Measurements from ENCODE around the gene FICD.

FICD gene

DNA sequence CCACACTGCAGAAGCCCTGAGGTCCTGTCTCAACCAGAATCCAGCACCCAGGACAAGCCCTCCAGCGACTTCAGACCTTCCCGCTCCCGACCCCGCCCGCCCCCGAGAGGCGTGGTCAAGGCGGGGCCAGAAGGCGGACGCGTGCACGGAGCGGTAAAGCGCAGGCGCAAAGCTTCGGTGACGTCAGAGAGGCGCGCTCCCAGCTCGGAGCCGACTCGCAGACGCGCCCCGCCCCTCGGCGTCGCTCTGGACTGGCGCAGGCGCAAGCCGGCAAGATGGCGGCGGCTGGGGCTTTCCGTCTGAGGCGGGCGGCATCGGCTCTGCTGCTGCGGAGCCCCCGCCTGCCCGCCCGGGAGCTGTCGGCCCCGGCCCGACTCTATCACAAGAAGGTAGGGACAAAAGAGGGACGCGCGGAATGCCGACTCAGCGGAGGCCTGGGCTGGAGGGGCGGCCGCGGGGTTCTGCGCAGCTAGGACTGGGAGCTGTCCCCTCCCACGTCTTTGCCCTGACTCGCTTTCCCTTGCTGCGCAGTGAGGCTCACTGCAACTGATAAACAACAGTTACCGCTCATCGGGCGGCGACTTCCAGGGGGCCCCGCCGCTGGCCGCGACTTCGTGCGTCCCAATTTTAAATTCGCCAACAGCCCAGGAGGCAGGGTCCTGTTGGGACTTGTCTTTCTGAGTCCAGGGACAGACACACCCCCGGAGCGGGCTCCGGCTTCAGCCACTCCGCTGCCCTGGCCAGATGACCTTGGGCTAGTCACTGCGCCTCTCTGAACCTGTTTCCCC, 47.5 kb downstream of the FICD start, which contains the start of gene ISCU:
Gene ISCU, plus strand, starts transcription at position 249 of the 788 bp plus-strand sequence. Its CDS starts 27 bp downstream, at position 276.
- peak; percentile 96 to 100 (median 98) for DNase-seq
- intact Hi-C loops (cut with DNase I), result loop anchor here (1.0 to 5.0 kb wide), 4 partner anchors 45 to 530 kb away; partner anchors contain the start of genes ALKBH2 and FICD

DNA sequence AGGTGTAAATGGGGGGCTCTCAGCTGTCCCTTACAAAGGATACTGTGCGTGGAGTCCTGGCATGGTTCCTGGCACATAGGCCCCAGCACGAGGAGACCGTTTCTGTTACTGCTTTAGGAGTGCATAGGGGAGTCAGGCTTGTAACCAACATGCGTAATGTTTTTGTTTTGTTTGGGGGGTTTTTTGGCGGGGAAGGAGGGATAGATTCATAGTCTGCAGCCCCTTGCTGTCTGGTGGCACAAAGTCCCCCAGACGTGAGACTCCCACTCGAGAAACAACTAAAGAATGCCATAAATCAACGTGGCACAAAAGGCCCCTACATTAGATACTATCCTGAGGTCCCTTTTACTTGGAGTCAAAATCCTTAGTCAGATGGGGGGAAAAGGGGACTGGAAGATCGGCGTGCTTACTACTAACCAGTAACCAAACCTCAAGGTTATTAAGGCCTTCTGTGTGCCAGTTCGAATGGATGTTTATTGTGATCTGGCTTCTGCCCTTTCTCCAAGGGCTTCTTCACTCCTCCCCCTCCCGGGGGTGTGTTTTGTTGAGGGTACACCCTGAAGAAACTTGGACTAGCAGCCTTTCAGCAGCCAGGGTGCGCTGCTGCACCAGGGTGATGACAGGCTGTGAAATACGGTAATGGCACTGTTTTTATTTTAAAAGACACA, 48.2 kb downstream of the FICD start:
- intact Hi-C loops (cut with DNase I), result loop anchor here (1.0 to 5.0 kb wide), 4 partner anchors 46 to 529 kb away; partner anchors contain the start of genes ALKBH2 and FICD
- peak; percentile 63 to 97 (median 78) for DNase-seq

DNA sequence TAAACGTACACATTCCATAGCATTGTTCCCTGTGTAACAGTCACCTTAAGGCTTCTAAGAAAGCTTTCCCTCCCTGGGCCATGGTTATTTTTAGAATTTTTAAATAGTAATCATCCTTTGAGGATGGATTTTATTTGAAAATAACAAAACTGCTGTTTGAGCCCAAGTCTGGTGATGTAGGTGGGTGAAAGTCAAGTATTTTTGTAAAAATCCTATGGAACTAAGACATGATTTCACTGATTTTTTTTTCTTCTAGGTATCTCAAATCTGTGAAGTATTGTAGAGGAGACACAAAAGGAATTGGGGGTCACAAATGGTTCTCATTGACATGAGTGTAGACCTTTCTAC, 48.7 kb downstream of the FICD start:
- DNase-seq, result no peak
- intact Hi-C loops (cut with DNase I), result loop anchor here (1.0 to 5.0 kb wide), 5 partner anchors 46 to 529 kb away; partner anchors contain the start of genes ALKBH2 and FICD

DNA sequence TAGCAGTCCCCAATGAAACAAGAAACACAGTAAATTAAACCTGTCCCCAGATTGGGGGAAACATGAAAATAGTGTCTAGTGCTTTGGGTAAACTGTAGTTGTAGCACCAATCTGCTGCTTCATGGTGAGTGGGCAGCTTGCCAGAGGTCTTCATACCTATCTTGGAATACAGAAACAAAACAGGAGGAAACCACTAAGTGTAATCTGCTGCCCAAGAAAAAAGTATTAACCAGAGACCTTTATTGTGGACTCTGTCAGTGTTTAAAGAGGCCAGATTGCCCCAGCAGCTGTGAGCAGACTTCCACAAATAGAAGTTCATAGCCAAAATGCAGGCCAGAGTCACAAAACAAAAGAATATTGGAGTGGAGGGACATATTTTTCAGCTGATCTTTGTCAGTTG, 49.6 kb downstream of the FICD start:
- intact Hi-C loops (cut with DNase I), result loop anchor here (2.0 to 5.0 kb wide), 3 partner anchors 47 to 528 kb away; partner anchors contain the start of genes ALKBH2 and FICD
- no peak for DNase-seq

DNA sequence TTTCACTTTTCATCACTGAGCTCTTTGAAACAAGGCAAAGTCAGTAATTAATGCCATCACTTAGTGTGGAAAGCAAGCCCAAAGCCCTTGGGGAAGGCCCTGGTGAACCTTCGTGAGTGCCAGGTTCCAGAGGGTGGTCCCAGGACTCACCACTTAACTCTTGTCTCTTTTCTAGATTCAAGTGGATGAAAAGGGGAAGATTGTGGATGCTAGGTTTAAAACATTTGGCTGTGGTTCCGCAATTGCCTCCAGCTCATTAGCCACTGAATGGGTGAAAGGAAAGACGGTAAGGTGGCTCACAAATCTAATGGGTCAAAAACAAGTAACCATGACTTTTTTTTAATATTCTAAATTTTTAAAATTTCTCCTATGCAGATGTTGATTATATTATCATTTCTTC, 50.1 kb downstream of the FICD start:
- DNase-seq, result no peak
- intact Hi-C loops (cut with DNase I), result loop anchor here (2.0 kb wide), 1 partner anchor 386 kb away; no protein-coding TSS in a partner anchor

DNA sequence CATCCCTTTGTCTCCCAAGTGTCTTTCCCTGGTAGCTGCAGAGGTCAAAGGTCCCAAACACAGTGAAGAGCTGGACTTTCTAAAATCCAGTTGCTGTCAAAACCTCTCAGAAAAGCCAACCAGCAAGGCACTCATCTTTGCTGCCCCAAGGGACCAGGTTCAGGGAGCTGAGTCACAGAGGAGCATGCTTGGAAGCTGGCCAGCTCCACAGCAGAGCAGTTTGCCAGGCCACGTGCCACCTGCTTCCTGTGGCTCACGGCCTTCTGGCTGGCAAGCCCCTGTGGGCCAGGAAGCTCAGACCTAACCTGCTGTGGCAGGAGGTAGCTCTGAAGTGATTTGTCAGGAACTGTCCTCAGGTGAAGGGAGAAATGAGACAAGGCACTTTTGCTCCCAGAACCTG, 50.9 kb downstream of the FICD start:
- intact Hi-C loops (cut with DNase I), result loop anchor here (2.0 kb wide), 1 partner anchor 385 kb away; no protein-coding TSS in a partner anchor
- DNase-seq, result peak in 3 of 10 donors; percentile 40 to 90 (median 78)

DNA sequence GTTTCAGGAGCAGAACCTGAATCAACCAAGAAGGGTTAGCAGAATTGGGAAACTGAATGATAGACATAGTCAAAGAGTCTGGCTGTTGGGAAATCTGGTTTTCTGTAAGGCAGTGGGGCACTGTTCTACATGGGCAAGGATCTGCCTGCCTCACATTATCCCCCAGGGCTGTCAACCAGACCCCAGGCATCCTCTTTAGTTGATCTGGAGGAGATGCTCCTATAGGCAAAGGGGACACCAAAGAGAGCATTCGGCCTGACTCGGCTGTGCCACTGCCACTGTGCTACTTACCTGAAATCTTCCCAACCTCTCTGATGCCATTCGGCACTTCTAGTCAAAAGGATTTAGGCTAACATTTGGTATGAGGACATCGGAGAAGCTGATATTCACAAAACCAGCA, 51.4 kb downstream of the FICD start:
- DNase-seq, result no peak
- intact Hi-C loops (cut with DNase I), result no loop called here

DNA sequence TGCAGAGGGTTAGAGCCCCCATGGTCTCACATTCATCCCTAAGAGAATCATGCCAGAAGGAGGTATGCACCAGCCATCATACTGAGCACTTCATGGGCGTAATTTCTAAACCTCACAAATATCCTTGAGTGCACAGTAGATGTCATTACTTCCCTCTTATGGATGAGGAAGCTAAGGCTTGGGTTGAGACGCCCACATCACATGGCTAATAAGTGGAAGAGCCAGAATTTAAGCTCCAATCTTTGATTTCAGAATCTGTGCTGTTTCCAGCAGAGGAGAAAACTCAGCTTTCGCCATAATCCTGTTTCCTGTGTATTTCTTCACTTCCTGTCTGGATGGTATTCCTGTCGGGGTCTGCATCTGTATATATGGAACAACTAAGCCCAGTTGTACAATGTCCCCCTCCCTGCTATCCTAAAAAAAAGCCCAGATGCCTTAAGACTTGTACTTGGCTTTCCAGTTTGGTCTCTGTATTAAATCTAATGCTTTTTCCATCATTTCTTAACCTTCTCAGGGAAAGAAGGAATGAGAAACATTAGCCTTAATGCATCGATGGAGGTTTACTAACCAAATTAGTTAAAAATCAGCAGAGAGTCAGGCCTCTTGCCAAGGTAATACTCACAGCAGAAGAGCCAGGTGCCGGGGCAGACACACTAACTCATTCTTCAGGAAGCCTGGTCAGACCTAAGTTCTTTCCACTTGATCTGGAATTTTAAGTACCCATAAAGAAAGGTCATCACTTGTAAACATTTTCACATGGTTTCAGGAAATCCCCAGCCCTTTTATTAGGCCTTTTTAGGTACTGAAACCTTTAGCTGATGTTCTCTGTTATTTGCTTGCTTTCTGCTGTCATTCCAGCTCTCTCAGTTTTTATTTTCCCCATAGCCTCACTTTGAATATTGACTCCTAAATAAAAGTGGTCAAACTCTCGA, 52.6 kb downstream of the FICD start:
- intact Hi-C loops (cut with DNase I), result no loop called here
- no peak for DNase-seq

DNA sequence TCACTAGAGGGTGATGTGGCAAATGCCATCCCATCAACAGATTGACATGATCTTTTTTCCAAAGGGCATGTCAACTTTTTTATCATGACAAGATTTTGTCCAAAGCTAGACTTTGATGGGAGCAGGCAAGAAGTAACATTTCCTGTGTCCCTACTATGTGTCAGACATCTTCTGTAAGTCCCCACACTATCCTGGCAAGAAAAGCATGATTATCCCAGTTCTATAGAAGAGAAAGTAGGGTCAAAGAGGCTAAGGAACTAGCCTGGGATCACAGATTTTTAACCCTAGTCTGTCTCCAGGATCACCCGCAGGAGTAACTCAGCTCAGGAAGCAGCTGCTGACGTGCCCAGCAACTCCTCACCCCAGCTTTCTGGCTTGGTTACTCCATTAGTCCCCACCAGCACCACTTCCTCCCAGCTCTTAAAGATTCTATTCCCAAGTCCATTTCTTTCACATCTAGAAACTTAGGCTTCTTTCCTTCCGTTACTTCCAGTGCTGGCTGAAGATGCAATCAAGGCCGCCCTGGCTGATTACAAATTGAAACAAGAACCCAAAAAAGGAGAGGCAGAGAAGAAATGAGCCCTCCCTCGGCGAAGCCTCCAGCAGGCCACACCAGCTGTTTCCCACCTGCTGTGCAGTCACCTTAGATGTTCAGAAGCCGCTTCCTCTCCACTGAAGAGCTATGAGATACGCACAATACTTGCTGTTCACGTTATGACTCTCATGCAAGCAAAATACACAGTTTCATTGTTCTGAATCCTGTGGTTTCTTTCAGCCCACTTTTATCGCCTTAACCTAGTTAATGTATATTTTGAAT, 53.5 kb downstream of the FICD start:
- intact Hi-C loops (cut with DNase I), result no loop called here
- DNase-seq, result no peak

Data from posterior cingulate gyrus (tissue), 11 donors.